Right forelimb (tissue), 1 donor: Measurements from ENCODE around the gene AJUBA.
"Not testable (repeated sequence)": the region's sequence is repeated elsewhere in the genome, so short reads cannot be mapped to it uniquely, and the experiment has no call there.

Experiments
- DNase-seq: peaks from one replicate; pipeline ENCODE4 v3.0.0-alpha.2; 2018

Gene AJUBA

GRCh38 chr14:22979748-22980392 is 2.5 kb downstream of the AJUBA start:
- DNase-seq = no peak

GRCh38 chr14:22978981-22979671 is 3.2 kb downstream of the AJUBA start:
- peak; percentile 58 for DNase-seq

DNA sequence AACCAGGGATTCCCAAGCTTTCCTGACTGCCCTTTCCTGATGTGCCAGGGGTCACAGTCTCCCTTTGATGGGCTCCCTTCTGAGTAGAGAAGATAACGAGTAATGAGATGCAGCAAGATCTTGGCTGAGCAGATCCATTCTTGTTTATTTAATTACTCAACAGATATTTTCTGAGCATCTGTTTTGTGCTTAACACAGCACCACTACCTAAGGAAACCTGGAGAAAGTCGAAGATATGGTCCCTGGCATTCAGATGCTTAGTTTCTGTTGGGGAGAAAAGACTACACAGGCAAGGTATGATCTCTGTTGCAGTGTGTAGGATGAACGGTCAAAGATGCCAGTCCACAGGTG is 3.9 kb downstream of the AJUBA start:
- DNase-seq = no peak

- peak; percentile 75 for DNase-seq
Measured at GRCh38 chr14:22977684-22978486, 4.5 kb downstream of the AJUBA start.

- DNase-seq = no peak
Measured at GRCh38 chr14:22977434-22977683, 5.0 kb downstream of the AJUBA start.

DNA sequence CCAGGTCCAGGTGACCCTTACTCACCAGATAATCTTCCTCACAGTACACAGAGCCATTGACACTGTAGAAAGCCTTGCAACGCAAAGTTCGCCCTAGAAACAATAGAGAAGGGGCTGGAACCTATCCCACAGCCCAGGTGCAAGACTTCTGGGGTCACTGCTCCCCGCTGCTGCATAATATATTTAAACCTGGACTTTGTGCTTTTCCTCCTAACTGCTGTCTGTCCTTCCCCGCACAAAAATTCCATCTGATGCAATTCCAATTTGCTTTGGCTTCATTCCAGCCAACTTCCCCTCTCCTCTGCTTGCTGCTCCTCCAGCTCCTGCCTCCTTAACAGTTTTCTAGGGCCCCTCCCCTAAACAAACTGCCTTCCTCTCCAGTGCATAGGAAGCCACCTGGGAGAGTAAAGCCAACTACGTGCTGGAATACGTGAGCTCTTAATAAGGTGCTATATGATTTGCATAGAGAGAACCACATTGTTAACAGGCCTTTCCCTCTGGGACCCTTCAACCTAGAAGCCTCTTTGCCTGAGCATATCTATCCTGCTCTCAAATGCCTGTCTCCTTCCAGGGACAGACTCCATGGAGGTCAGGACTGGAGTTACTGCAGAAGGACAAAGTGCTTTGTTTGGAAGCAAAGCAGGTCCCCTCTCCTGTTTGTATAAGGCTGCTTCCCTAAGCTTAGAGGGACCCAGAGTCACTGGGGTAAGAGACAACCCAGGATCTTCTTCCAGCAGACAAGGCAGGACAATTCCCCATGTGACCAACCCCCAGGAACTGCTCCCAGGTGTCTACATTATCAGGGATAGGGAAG is 5.5 kb downstream of the AJUBA start:
- DNase-seq = no peak

- no peak for DNase-seq
Measured at GRCh38 chr14:22974530-22975313, 7.6 kb downstream of the AJUBA start.

DNA sequence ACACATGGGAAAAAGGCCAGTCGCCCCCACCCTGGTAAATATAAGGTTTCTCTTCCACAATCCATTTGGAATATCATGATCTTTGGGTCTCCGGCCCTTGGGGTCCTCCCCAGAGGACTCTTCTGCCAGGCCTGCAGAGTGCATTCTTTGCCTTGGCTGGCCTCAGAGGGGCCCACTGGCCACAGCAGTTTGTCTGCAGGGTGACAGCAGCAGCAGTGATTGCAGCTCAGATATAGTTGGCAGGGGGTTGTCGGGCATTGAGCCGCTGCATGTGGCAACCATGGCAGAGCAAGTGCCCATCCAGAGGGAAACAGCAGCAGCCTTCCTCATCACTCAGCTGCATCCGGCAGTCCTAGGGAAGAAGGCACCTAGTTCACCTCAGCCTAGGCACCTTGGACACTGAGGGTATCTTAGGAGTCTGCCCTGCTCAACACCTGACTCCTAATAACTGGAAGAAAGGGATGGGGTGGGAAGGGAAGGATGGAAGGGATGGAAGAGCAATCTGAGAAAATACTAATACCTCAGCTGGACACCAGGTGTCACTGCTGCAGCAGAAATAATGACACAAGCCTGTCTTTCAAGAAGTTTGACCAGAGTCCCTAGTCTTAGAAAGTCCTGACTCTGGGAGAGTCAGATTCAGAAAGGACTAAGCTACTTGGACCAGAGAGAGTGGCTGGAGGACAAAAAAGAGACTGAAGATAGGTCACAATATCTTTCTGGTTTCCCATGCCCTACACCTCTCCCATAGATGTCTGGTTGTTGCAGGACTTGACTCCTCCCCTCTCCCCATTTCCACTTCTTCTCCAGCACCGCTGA is 8.9 kb downstream of the AJUBA start:
- peak; percentile 64 for DNase-seq

DNA sequence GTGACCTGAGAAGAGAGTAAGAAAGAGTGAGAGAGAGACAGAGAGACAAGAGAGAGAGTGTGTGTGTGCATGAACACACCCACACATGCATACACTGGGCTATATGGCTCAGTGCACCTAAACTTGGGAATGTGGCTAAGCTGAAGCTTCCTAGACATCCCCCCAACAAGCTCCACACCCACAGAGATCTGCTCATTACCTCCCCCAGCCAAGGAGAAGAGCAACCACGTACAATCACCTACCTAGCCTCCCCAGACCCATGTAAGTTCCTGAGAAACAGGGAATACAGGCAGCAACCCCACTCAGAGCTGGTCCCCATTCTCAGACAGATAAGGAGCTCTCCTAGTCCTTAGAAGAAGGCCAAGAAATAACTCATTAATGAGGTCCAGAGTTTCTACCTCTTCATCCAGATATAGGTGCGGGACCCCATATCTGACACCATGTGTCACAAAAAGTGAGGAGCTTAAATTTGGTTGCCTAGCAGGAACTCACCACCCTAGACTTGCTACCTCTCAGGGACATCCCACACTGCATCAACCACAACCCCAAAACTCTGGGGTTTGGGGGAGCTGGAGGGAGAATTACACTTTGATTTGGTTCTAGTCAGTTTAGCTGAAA is 9.9 kb downstream of the AJUBA start:
- no peak for DNase-seq

GRCh38 chr14:22971152-22971551 is 11.2 kb downstream of the AJUBA start:
- no peak for DNase-seq

DNA sequence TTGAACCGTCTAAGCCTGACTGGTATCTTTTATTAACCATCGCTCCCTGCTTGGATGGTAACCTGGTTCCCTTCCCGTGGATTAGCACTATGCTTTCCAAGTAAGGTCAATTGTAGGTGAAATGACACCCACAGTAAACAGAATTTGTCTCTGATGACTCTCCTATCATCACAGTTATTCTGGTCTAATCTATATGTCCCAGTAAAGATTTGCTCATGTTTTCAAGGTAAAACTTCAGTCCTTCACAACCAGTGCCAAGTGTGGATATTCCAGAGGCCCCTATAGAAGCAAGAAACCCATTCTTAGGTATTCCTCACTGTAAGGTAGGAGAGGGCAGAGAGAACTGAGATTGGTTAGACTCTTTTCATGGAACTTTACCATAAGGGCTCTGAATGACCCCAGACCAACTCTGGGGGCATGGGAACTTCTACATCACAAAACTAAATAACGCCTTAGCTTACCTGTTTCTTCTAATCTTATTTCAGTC is 15.5 kb downstream of the AJUBA start:
- DNase-seq = no peak

DNA sequence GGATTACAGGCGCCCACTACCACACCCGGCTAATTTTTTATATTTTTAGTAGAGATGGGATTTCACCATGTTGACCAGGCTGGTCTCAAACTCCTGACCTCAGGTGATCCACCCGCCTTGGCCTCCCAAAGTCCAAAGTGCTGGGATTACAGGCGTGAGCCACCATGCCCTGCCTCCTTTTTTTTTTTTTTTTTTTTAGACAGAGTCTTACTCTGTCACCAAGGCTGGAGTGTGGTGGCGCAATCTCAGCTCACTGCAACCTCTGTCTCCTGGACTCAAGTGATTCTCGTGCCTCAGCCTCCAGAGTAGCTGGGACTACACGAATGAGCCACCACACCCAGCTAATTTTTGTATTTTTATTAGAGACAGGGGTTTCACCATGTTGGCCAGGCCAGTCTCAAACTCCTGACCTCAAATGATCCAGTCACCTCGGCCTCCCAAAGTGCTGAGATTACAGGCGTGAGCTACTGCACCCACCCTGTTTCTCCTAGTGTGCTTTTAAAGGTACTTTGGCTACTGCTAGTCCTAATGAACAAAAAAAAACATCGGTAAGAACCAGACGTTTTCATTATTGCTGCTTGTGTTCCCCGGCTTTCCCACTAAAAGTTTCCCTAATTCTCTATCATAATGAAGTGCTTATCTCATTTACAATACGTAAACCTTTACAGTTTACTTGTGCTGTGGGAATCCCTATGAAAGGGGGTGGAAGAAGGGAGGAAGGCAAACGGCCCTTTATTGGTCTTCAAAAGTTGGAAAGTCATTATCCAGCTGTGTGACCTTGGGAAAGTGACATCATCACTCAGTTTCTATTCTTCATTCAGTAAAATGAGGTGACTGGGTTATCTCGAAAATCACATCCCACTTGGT is 16.2 kb downstream of the AJUBA start:
- not testable (repeated sequence) for DNase-seq

GRCh38 chr14:22962061-22962676 is 20.2 kb downstream of the AJUBA start:
- no peak for DNase-seq

- no peak for DNase-seq
Measured at GRCh38 chr14:22955702-22956569, 26.4 kb downstream of the AJUBA start.

GRCh38 chr14:22952418-22952817 is 29.9 kb downstream of the AJUBA start:
- no peak for DNase-seq

- DNase-seq = not testable (repeated sequence)
Measured at GRCh38 chr14:22951795-22952194, 30.6 kb downstream of the AJUBA start.

- DNase-seq = no peak
Measured at GRCh38 chr14:22945642-22946041, 36.7 kb downstream of the AJUBA start.

DNA sequence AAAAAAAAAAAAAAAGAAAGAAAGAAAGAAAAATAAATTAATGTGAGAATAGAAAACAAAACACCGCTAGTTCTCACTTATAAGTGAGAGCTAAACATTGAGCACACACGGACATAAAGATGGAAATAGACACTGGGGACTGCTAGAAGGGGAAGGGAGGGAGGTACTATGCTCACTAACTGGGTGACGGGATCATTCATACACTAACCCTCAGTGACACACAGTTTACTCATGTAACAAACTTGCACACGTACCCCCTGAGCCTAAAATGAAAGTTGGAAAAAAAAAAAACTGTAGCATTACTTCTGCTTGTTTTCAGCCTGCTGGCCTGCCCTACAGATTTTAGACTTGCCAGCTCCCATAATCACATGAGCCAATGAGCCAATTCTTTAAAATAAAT is 42.7 kb downstream of the AJUBA start:
- no peak for DNase-seq

DNA sequence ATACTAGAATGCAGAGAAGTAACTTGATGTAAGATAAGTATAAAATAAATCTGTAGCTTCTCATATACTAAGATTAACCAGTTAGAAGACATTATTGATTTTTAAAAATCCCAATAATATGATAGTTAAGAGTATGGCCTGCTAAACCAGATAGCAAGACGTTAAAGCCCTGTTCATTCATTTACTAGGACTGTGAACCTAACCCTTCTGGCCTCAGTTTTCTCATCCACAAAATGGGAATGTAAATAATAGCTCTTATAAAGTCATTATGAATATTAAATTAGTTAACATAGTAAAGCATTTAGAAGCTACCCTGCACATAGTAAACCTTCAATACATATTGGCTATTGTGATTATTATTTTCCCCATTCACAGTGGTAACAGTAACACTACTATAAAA is 47.2 kb downstream of the AJUBA start:
- DNase-seq = no peak
